K562 (cell line): ENCODE data around the gene PRDX1. TPM values are rescaled to one million over a fixed set of nuclear protein-coding genes. Genes with fewer than 3 reads are reported as not detected.

Source experiments
- CC2D1A ChIP-seq: fragments of 450-650 bp; IDR thresholded peaks from 2 replicates; pipeline ENCODE4 v1.6.1; 2017; ENCODE audit warnings: mild to moderate bottlenecking
- DPF2 ChIP-seq: fragments of 450-650 bp; IDR thresholded peaks from 2 replicates; pipeline ENCODE4 v1.6.1; 2016
- EHMT2 ChIP-seq: fragments of 450-650 bp; IDR thresholded peaks from 2 replicates; pipeline ENCODE4 v1.6.1; 2018; ENCODE audit warnings: antibody characterized with exemption
- GATA2 ChIP-seq: sonication (generic); formaldehyde crosslinking; IDR thresholded peaks from 2 replicates; pipeline ENCODE4 v1.4.0; 2020; ENCODE audit warnings: mild to moderate bottlenecking, missing genetic modification reagents
- HMG20A ChIP-seq: fragments of 450-650 bp; formaldehyde crosslinking; conservative IDR thresholded peaks from 2 replicates; pipeline ENCODE4 v1.4.0; 2020; ENCODE audit warnings: mild to moderate bottlenecking, mixed read lengths
- NFXL1 ChIP-seq: fragments of 450-650 bp; formaldehyde crosslinking; IDR thresholded peaks from 2 replicates; pipeline ENCODE4 v1.4.0; 2021; ENCODE audit warnings: mild to moderate bottlenecking
- OTX1 ChIP-seq: fragments of 450-650 bp; formaldehyde crosslinking; IDR thresholded peaks from 2 replicates; pipeline ENCODE4 v1.4.0; 2022; ENCODE audit warnings: mild to moderate bottlenecking
- PTRF ChIP-seq: fragments of 450-650 bp; IDR thresholded peaks from 2 replicates; pipeline ENCODE4 v1.6.1; 2016; ENCODE audit warnings: mild to moderate bottlenecking, missing genetic modification characterization, missing compliant biosample characterization
- RFX5 ChIP-seq: IDR thresholded peaks from 2 replicates; pipeline ENCODE4 v1.6.1; 2011; ENCODE audit warnings: low read depth, mild to moderate bottlenecking, improper control_type of control experiment, low read length
- SIN3B ChIP-seq: fragments of 450-650 bp; IDR thresholded peaks from 2 replicates; pipeline ENCODE4 v1.6.1; 2017; ENCODE audit warnings: low read depth, mild to moderate bottlenecking, moderate library complexity
- SMARCE1 ChIP-seq: fragments of 450-650 bp; IDR thresholded peaks from 2 replicates; pipeline ENCODE4 v1.7.1; 2016; ENCODE audit warnings: mild to moderate bottlenecking
- VEZF1 ChIP-seq: fragments of 200-800 bp; sonication (Bioruptor generic); IDR thresholded peaks from 2 replicates; pipeline ENCODE4 v1.6.1; 2017; ENCODE audit warnings: missing genetic modification characterization, missing compliant biosample characterization
- ZNF217 ChIP-seq: sonication (generic); formaldehyde crosslinking; IDR thresholded peaks from 2 replicates; pipeline ENCODE4 v1.8.0; 2022; ENCODE audit warnings: mild to moderate bottlenecking, missing genetic modification reagents
- ZNF232 ChIP-seq: sonication (generic); formaldehyde crosslinking; IDR thresholded peaks from 2 replicates; pipeline ENCODE4 v1.8.0; 2022; ENCODE audit warnings: mild to moderate bottlenecking, missing genetic modification reagents
- ZNF668 ChIP-seq: fragments of 250-450 bp; sonication (Bioruptor Pico); IDR thresholded peaks from 2 replicates; pipeline ENCODE4 v1.8.0; 2022; ENCODE audit warnings: mild to moderate bottlenecking, inconsistent platforms
- polyA plus RNA-seq, 8 experiments: library from polyadenylated mRNA; depleted of rRNA in 4 of 8; stranded (reverse) in 5 of 8; unstranded in 3 of 8; fragments of >200 nt; fragmentation: Nextera tagmentation in 2 of 8; fragmentation: Illumina TruSeq in 1 of 8; extraction: Ambion mirVana in 2 of 8; extraction: Trizol in 1 of 8; gene quantifications; 2 replicates each; pipeline versions ENCODE4 v1.2.1 to v1.2.3, GENCODE V29; 2011 to 2014; ENCODE audit warnings: inconsistent platforms in 1 of 8, missing spikeins in 1 of 8
- total RNA-seq, 7 experiments: library from RNA; depleted of rRNA in 6 of 7; stranded (reverse); fragments of >200 nt in 6 of 7; fragmentation: Illumina TruSeq in 2 of 7; extraction: Trizol in 2 of 7; gene quantifications; 2 replicates each; pipeline versions ENCODE4 v1.2.1 to v1.2.3, GENCODE V29; 2011 to 2021; ENCODE audit warnings: low replicate concordance in 1 of 7
- TF ChIP-seq, protein P1 (sequence below): fragments of 250-450 bp; sonication (Bioruptor Pico); IDR thresholded peaks from 2 replicates; pipeline ENCODE4 v1.4.0; 2020
- TF ChIP-seq, protein P2 (sequence below), 2 experiments: fragments of 450-650 bp in 1 of 2; sonication (generic) in 1 of 2; formaldehyde crosslinking in 1 of 2; IDR thresholded peaks in 1 of 2; conservative IDR thresholded peaks in 1 of 2; 2 replicates each; pipeline versions ENCODE4 v1.6.1 to v1.8.1; 2016 to 2023; ENCODE audit warnings: mild to moderate bottlenecking in 2 of 2, moderate library complexity in 2 of 2, inconsistent platforms in 1 of 2, missing genetic modification reagents in 1 of 2
- TF ChIP-seq, protein P3 (sequence below), 2 experiments: IDR thresholded peaks in 1 of 2; conservative IDR thresholded peaks in 1 of 2; 2 replicates each; pipeline ENCODE4 v1.6.1; 2016; ENCODE audit warnings: low read depth in 2 of 2, mild to moderate bottlenecking in 1 of 2, missing compliant biosample characterization in 1 of 2, missing genetic modification characterization in 1 of 2, moderate library complexity in 1 of 2
- TF ChIP-seq, protein P4 (sequence below): fragments of 450-650 bp; IDR thresholded peaks from 2 replicates; pipeline ENCODE4 v1.6.1; 2016; ENCODE audit warnings: borderline replicate concordance

PRDX1 gene
- total and polyA plus RNA-seq, 9 of the 15 experiments (the other 6 are each of a cell fraction or from before 2014, with no cell fraction given) = 748 to 2,388 (median 1,045) TPM

GRCh38 chr1:45543581-45544417, 22.1 kb upstream of the PRDX1 start (continued):
- TF ChIP-seq, protein P1, sequence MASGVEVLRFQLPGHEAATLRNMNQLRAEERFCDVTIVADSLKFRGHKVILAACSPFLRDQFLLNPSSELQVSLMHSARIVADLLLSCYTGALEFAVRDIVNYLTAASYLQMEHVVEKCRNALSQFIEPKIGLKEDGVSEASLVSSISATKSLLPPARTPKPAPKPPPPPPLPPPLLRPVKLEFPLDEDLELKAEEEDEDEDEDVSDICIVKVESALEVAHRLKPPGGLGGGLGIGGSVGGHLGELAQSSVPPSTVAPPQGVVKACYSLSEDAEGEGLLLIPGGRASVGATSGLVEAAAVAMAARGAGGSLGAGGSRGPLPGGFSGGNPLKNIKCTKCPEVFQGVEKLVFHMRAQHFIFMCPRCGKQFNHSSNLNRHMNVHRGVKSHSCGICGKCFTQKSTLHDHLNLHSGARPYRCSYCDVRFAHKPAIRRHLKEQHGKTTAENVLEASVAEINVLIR = no peak
- TF ChIP-seq PTRF (tag) (no peak), SIN3B (no peak), HMG20A (CRISPR knock-in tag) (no peak), EHMT2 (no peak), OTX1 (CRISPR knock-in tag) (0 out of 2 replicates have a peak, but pooled peaks have one; percentile 36), ZNF232 (CRISPR knock-in tag) (no peak), RFX5 (no peak), GATA2 (CRISPR knock-in tag) (no peak), VEZF1 (CRISPR knock-in tag) (peak; percentile 54; the same call in 1 of the 2 replicates), ZNF668 (CRISPR knock-in tag) (no peak), CC2D1A (no peak), SMARCE1 (peak; percentile 27; the same call in 1 of the 2 replicates), NFXL1 (CRISPR knock-in tag) (no peak), ZNF217 (CRISPR knock-in tag) (no peak), DPF2 (peak; percentile 33; the same call in 1 of the 2 replicates)
- TF ChIP-seq, protein P2, sequence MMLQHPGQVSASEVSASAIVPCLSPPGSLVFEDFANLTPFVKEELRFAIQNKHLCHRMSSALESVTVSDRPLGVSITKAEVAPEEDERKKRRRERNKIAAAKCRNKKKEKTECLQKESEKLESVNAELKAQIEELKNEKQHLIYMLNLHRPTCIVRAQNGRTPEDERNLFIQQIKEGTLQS (IDR thresholded peaks at IDR 0.05) = no peak
- TF ChIP-seq, protein P2 (CRISPR knock-in tag; conservative IDR thresholded peaks at IDR 0.05) = no peak
- TF ChIP-seq, protein P3, sequence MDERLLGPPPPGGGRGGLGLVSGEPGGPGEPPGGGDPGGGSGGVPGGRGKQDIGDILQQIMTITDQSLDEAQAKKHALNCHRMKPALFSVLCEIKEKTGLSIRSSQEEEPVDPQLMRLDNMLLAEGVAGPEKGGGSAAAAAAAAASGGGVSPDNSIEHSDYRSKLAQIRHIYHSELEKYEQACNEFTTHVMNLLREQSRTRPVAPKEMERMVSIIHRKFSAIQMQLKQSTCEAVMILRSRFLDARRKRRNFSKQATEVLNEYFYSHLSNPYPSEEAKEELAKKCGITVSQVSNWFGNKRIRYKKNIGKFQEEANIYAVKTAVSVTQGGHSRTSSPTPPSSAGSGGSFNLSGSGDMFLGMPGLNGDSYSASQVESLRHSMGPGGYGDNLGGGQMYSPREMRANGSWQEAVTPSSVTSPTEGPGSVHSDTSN (CRISPR knock-in tag; IDR thresholded peaks at IDR 0.05; ENCODE audit: low read depth) = no peak
- TF ChIP-seq, protein P3 (tag; conservative IDR thresholded peaks at IDR 0.05; ENCODE audit: low read depth) = peak; percentile 56; the same call in 1 of the 2 replicates
- TF ChIP-seq, protein P4, sequence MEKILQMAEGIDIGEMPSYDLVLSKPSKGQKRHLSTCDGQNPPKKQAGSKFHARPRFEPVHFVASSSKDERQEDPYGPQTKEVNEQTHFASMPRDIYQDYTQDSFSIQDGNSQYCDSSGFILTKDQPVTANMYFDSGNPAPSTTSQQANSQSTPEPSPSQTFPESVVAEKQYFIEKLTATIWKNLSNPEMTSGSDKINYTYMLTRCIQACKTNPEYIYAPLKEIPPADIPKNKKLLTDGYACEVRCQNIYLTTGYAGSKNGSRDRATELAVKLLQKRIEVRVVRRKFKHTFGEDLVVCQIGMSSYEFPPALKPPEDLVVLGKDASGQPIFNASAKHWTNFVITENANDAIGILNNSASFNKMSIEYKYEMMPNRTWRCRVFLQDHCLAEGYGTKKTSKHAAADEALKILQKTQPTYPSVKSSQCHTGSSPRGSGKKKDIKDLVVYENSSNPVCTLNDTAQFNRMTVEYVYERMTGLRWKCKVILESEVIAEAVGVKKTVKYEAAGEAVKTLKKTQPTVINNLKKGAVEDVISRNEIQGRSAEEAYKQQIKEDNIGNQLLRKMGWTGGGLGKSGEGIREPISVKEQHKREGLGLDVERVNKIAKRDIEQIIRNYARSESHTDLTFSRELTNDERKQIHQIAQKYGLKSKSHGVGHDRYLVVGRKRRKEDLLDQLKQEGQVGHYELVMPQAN = no peak
